GM21576 (cell line): ENCODE measurements around the gene AGL.
"Not testable (repeated sequence)": the region's sequence is repeated elsewhere in the genome, so short reads cannot be mapped to it uniquely, and the experiment has no call there.

ENCODE experiments used
- ATAC-seq: cut with Tn5 transposase; IDR thresholded peaks from one replicate; pipeline ENCODE4 v1.9.1; 2021; ENCODE audit warnings: mild to moderate bottlenecking, moderate library complexity; ENCODE audit not compliant: unreplicated experiment

AGL gene

GRCh38 chr1:99850459-99851291 is 514 bp downstream of the AGL start:
- ATAC-seq = peak; percentile 21

DNA sequence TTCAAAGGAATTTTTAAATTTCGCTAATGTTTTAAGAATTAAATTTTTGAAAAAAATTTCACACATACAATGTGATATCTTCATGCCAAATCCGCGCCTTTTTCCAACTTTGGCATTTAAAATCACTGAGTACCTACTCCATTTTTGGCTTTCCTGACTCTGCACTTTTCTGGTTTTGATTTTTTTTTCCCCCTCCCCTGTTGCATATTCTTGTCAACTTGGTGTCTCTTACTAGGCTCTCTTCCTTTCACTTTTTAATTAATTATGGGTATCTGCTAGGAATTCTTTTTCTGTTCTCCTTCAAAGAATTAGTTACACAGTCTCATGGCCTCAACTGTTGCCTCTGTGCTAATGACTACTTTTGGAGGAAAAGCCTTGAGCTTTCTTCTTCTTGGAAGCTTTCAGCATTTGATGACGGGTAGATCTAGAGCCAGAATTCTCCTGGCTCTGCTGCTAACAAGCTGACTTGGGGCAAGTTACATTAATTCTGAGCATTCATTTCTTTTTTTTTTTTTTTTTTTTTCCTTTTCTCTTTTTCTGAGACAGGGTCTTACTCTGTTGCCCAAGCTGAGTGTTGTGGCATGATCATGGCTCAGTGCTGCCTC is 1.8 kb downstream of the AGL start:
- ATAC-seq = no peak

GRCh38 chr1:99852648-99853047 is 2.5 kb downstream of the AGL start:
- no peak for ATAC-seq

GRCh38 chr1:99855914-99856450 is 5.8 kb downstream of the AGL start:
- no peak for ATAC-seq

DNA sequence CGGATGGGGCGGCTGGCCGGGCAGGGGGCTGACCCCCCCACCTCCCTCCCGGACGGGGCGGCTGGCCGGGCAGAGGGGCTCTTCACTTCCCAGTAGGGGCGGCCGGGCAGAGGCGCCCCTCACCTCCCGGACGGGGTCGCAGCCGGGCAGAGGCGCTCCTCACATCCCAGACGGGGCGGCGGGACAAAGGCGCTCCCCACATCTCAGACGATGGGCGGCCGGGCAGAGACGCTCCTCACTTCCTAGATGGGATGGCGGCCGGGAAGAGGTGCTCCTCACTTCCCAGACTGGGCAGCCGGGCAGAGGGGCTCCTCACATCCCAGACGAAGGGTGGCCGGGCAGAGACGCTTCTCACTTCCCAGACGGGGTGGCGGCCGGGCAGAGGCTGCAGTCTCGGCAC is 6.9 kb downstream of the AGL start:
- not testable (repeated sequence) for ATAC-seq

GRCh38 chr1:99858286-99858685 is 8.1 kb downstream of the AGL start:
- no peak for ATAC-seq

GRCh38 chr1:99858881-99859280 is 8.7 kb downstream of the AGL start:
- ATAC-seq = no peak

GRCh38 chr1:99860703-99861102 is 10.5 kb downstream of the AGL start:
- no peak for ATAC-seq

DNA sequence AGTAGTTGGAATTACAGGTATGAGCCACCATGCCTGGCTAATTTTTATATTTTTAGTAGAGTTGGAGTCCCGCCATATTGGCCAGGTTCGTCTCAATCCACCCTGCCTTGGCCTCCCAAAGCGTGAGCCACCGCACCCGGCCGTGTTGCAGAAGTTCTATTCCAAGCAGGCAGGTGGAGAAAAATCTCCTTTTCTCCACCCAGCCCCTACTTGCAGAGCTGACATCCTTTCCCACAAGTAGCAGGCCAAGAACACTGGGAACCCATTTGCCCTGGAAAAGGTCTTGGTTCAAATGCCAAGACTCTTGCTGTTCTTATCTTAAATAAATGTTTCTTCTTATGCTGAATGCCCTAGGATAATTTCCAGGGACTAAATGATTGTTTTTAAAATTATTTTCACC is 17.5 kb downstream of the AGL start:
- no peak for ATAC-seq

- ATAC-seq = no peak
Observed at GRCh38 chr1:99869304-99869703, 19.1 kb downstream of the AGL start.

DNA sequence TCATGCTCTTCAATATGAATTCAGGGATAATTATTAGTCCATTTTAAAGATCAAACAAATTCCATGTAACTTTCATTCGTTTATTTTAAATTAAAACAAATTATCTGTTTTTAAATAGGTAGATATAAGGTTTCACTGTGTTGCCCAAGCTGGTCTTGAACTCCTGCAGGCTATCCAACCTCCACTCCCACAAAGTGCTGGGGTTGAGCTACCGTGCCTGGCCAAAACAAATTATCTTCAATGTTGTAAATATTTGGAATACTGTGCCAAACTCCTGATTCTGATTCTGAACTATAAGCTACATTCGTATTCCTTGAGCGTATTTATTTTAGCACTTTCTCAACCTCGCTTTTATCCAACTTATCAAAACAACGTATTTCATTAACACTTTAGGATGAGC is 19.6 kb downstream of the AGL start:
- no peak for ATAC-seq

- ATAC-seq = no peak
Observed at GRCh38 chr1:99872063-99872462, 21.9 kb downstream of the AGL start.

GRCh38 chr1:99877568-99877967 is 27.4 kb downstream of the AGL start:
- no peak for ATAC-seq

DNA sequence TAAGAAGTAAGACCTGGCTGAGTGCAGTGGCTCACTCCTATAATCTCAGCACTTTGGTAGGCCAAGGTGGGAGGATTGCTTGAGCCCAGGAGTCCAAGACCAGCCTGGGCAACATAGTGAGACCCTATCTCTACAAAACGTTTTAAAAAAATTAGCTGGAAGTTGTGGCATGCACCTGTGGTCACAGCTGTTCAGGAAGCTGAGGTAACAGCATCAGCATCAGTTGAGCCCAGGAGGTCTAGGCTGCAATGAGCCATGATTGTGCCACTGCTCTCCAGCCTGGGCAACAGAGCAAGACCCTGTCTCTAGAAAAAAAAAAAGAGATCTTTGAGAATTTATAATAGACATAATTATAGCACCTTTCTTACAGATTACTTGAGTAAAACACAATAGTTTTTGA is 36.0 kb downstream of the AGL start:
- no peak for ATAC-seq

GRCh38 chr1:99886841-99887240 is 36.7 kb downstream of the AGL start:
- no peak for ATAC-seq

DNA sequence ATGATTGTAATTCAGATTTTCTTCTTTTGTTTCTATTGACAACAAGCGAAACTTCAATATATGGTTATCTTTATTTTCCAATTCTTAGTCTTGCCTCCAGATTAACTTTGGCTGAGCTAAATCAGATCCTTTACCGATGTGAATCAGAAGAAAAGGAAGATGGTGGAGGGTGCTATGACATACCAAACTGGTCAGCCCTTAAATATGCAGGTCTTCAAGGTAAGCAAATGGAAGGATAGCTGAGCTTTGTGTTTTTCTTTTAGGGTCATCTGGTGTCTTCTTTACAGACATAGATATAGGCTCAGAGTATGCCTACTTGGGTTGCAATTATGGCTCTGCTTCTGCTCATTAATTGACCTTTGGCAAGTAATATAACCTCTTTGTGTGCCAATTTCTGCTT is 37.7 kb downstream of the AGL start:
- no peak for ATAC-seq

- ATAC-seq = no peak
Observed at GRCh38 chr1:99891997-99892396, 41.8 kb downstream of the AGL start.

DNA sequence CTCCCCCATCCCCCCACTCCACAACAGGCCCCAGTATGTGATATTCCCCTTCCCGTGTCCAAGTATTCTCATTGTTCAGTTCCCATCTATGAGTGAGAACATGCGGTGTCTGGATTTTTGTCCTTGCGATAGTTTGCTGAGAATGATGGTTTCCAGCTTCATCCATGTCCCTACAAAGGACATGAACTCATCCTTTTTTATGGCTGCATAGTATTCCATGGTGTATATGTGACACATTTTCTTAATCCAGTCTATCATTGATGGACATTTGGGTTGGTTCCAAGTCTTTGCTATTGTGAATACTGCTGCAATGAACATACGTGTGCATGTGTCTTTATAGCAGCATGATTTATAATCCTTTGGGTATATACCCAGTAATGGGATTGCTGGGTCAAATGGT is 53.1 kb downstream of the AGL start:
- not testable (repeated sequence) for ATAC-seq

GRCh38 chr1:99906535-99906934 is 56.4 kb downstream of the AGL start:
- no peak for ATAC-seq

DNA sequence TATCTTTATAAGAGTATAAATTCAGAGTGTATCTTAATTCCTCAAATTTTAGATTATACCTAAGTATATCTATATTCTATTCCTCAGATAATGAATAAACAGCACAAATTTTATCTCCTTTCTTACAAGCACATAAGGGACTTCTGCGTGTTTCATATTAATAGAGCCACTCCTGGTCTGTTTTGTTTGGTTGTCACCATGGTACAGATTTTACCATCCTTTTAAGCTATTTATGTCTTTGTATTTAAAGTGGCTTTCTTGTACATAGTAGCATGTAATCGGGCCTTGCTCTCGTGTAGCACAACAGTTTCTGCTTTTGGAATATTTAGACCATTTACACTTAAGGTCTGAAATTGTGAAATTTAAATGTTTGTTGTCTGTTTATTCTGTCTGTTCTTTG is 67.1 kb downstream of the AGL start:
- ATAC-seq = no peak

- ATAC-seq = no peak
Observed at GRCh38 chr1:99919220-99919619, 69.1 kb downstream of the AGL start.

DNA sequence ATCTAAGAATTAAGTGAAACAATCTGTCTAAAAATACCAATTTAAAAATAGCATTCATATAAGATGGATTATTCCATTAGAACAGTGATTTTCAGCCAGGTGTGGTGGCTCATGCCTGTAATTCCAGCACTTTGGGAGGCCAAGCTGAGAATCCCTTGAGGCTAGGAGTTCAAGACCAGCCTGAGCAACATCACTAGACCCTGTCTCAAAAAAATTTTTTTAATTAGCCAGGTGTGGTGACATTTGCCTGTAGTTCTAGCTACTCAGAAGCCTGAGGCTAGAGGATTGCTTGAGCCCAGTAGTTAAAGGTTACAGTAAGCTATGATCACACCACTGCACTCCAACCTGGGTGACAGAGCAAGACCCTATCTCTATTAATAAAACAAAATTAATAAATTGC is 84.6 kb downstream of the AGL start:
- no peak for ATAC-seq
